Naive B cell (primary cell): Measurements from ENCODE around the gene BBS4. TPM values are rescaled to one million over a fixed set of nuclear protein-coding genes. Genes with fewer than 3 reads are reported as not detected.
"Not testable (repeated sequence)": the region's sequence is repeated elsewhere in the genome, so short reads cannot be mapped to it uniquely, and the experiment has no call there.

Experiments used
- ATAC-seq, 2 donors: fragments of 150-1000 bp; cut with Tn5 transposase; 2 replicates each; pipeline ENCODE4 v1.10.0; 2021; ENCODE audit warnings: low read depth in 2 of 2, mild to moderate bottlenecking in 2 of 2, moderate library complexity in 2 of 2
- DNase-seq: peaks from one replicate; pipeline ENCODE4 v3.0.0; 2022
- H3K27ac Mint-ChIP-seq, 6 donors: one replicate each; pipeline ENCODE4 v1.8.0; 2020 to 2022; ENCODE audit warnings: mild to moderate bottlenecking in 6 of 6, mixed read lengths in 6 of 6, moderate library complexity in 5 of 6, inconsistent platforms in 2 of 6
- H3K27me3 Mint-ChIP-seq, 3 donors: one replicate each; pipeline ENCODE4 v1.8.0; 2021 to 2022; ENCODE audit warnings: mixed read lengths in 3 of 3, mild to moderate bottlenecking in 1 of 3
- H3K36me3 Mint-ChIP-seq, 2 donors: one replicate each; pipeline ENCODE4 v1.8.0; 2020 to 2022; ENCODE audit warnings: mixed read lengths in 2 of 2, inconsistent platforms in 1 of 2, mild to moderate bottlenecking in 1 of 2
- H3K4me1 Mint-ChIP-seq, 3 donors: one replicate each; pipeline ENCODE4 v1.8.0; 2020 to 2022; ENCODE audit warnings: mixed read lengths in 3 of 3, inconsistent platforms in 1 of 3, mild to moderate bottlenecking in 1 of 3, moderate library complexity in 1 of 3
- H3K4me3 Mint-ChIP-seq, 8 donors: one replicate each; pipeline ENCODE4 v1.8.0; 2020 to 2022; ENCODE audit warnings: mild to moderate bottlenecking in 8 of 8, mixed read lengths in 8 of 8, moderate library complexity in 8 of 8, inconsistent platforms in 2 of 8
- H3K9me3 Mint-ChIP-seq, 7 donors: one replicate each; pipeline ENCODE4 v1.8.0; 2020 to 2022; ENCODE audit warnings: mixed read lengths in 7 of 7, mild to moderate bottlenecking in 5 of 7, inconsistent platforms in 2 of 7, moderate library complexity in 1 of 7
- polyA plus RNA-seq, 6 donors: library from polyadenylated mRNA; unstranded; fragments of 300-500 nt; fragmentation: Illumina TruSeq; gene quantifications; one replicate each; pipeline ENCODE4 v1.2.3, GENCODE V29; 2021; ENCODE audit warnings: low read depth in 6 of 6

The BBS4 gene
- polyA plus RNA-seq, 6 donors from 2014 or later: 11.4 to 14.9 (median 13.2) TPM

DNA sequence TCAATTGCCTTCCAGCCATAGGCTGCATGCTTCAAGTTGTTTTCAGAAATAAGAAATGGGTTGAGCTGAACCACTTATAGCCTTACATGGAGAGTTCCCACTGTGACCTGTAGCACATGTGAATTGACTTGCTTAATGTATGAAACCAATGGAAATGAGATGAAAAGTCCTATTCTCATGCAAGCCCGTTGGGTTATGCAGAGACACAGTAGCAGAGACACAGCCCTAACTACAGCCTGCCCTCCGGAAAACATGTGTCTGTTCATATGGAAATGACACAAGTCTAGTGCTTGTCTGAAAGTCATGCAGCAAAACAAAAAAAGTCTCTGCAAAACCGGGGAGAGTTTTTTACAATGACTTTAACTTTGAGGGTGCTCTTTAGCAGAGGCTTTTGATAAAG, 14.5 kb upstream of the BBS4 start:
- ATAC-seq: no peak
- Mint-ChIP-seq H3K9me3 (no peaks in the 10 kb centered on the region), H3K27ac (no peak overlapping the region), H3K36me3 (no peaks in the 10 kb centered on the region), H3K4me3 (no peak overlapping the region), H3K27me3 (peaks cover 8 to 21% (median 21%) of the 10 kb centered on the region in 3 donors), H3K4me1 (peaks cover 5 to 12% (median 7%) of the 10 kb centered on the region in 3 donors)
- DNase-seq: no peak

DNA sequence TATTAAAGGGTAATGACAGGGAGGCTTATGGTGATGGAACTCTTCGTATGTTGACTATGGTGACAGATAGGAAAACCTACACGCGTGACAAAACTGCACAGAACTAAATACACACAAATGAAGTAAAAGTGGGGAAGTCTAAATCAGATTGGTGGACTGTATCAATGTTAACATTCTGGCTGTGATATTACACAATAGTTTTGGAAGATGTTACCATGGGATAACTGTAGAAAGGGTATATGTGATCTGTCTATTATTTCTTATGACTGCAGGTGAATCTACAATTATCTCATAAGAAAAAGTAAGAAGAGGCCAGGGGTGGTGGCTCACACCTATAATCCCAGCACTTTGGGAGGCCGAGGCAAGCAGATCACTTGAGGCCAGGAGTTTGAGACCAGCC, 9.2 kb upstream of the BBS4 start:
- H3K4me1 Mint-ChIP-seq: no peaks in the 10 kb centered on the region
- H3K27ac Mint-ChIP-seq: peak overlapping the region in 1 of 6 donors; percentile 17
- no peaks in the 10 kb centered on the region for H3K9me3 Mint-ChIP-seq

DNA sequence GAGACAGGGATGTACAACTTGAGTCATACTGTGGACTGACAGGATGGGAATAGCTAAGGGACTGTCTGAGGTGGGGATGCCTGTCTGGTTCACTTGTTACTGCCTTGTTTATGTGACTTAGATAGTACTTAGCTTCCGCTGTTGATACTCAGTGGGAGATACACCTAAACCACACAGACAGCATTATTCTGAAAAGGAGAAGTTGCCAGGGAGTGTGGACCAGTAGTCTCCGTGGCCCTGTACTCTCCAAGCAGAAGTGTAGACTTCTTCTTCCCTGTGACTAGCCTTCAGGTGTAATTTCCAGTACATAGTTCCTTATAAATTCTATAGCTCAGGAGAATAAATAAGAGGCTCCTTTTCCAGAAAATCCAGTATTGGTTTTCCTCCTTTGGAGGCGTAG, 5.1 kb upstream of the BBS4 start:
- peaks cover 10 to 33% (median 24%) of the 10 kb centered on the region in 3 donors for H3K27me3 Mint-ChIP-seq
- peak overlapping the region in 1 of 6 donors; percentile 64 for H3K27ac Mint-ChIP-seq
- no peaks in the 10 kb centered on the region for H3K9me3 Mint-ChIP-seq
- ATAC-seq: peak; percentile 54 to 59
- peak overlapping the region in 1 of 8 donors; percentile 17 for H3K4me3 Mint-ChIP-seq
- H3K36me3 Mint-ChIP-seq: no peaks in the 10 kb centered on the region
- H3K4me1 Mint-ChIP-seq: peaks cover 6 to 8% (median 6%) of the 10 kb centered on the region in 3 donors
- DNase-seq: no peak

More for the DNA sequence above, 9.2 kb upstream of the BBS4 start:
- Mint-ChIP-seq H3K27me3 (peaks cover 12 to 41% (median 37%) of the 10 kb centered on the region in 3 donors), H3K4me3 (no peak overlapping the region), H3K36me3 (no peaks in the 10 kb centered on the region)
- no peak for DNase-seq
- ATAC-seq: no peak

DNA sequence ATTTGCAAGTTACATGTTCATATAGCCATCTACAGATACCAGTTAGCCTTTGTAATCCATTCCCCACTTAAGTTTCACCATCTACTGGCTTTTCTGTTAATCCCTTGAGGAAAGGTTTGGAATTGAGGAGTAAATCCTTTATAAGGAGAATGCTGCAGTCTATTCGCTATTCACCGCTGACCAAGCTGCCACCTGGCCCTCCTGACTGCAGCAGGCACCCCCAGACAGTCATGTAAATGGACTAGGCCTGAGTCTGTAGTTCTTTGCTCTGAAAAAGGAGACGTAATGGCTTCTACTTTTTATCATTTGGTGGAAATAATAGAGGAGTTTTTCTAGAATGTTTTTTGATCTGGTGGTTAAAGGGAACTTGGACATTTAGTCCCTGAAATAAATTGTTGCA, 3.2 kb upstream of the BBS4 start:
- peaks cover 14 to 18% (median 14%) of the 10 kb centered on the region in 3 donors for H3K4me1 Mint-ChIP-seq
- peak overlapping the region in 2 of 8 donors; percentile 47 to 73 for H3K4me3 Mint-ChIP-seq
- no peak for DNase-seq
- peaks cover 7 to 18% (median 14%) of the 10 kb centered on the region in 3 donors for H3K27me3 Mint-ChIP-seq
- H3K9me3 Mint-ChIP-seq: no peaks in the 10 kb centered on the region
- no peak overlapping the region for H3K27ac Mint-ChIP-seq
- no peaks in the 10 kb centered on the region for H3K36me3 Mint-ChIP-seq
- no peak for ATAC-seq

DNA sequence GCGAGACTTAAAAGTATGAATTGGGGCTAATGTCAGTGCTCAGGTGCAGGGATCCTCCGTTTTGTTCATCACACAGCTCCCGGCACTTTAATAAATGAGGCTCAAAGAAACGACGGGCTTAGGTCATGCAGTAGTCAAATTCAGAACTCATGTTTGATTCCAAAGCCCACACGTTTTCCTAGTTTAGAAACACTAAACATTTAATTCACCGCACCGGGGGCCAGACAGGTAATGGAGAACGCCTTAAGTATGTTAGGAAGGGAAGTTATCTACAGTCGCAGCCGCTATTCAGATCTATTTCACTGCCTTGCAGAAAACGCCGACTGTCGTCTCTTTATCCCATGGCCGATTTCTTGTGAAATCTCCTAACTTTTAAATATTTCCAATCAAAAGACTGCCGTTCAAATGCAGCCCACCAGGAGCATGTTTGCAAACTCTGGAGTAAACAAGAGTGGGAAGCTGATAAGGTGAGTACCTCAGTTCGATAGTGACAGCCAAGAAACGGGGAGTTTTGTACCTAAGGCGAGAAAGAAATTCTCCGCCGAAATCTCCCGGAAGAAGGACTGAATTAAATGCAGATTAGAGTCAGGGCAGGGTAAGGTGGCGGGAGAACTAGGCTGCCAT, 594 bp upstream of the BBS4 start:
- Mint-ChIP-seq H3K36me3 (no peaks in the 10 kb centered on the region), H3K27ac (peak overlapping the region; percentile 95 to 99 (median 98)), H3K27me3 (no peaks in the 10 kb centered on the region), H3K9me3 (no peaks in the 10 kb centered on the region), H3K4me1 (peaks cover 14 to 18% (median 14%) of the 10 kb centered on the region in 3 donors), H3K4me3 (peak overlapping the region; percentile 96 to 99 (median 98))
- DNase-seq: no peak
- no peak for ATAC-seq

DNA sequence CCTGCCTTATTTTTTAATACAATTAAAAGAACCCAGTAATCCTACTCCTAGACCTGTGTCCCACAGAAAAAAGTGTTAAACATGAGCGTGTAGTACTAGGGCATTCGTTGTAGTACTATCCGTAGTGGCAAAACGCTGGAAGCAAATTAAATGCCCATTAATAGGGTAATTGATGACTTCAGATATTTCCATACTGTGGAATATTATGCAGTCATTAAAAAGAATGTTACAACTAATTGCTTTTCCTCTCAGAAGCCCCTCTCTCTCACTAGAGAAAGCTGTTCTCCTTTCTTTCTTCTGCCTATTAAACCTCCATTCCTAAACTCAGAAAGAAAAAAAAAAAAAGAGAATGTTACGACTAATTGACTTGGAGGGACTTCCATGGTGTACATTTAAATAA, 2.7 kb downstream of the BBS4 start:
- H3K27ac Mint-ChIP-seq: peak overlapping the region in 1 of 6 donors; percentile 67
- no peaks in the 10 kb centered on the region for H3K36me3 Mint-ChIP-seq
- no peak for DNase-seq
- peaks cover 11 to 18% (median 14%) of the 10 kb centered on the region in 3 donors for H3K4me1 Mint-ChIP-seq
- ATAC-seq: no peak
- no peaks in the 10 kb centered on the region for H3K9me3 Mint-ChIP-seq
- H3K4me3 Mint-ChIP-seq: peak overlapping the region in 1 of 8 donors; percentile 53
- H3K27me3 Mint-ChIP-seq: no peaks in the 10 kb centered on the region

DNA sequence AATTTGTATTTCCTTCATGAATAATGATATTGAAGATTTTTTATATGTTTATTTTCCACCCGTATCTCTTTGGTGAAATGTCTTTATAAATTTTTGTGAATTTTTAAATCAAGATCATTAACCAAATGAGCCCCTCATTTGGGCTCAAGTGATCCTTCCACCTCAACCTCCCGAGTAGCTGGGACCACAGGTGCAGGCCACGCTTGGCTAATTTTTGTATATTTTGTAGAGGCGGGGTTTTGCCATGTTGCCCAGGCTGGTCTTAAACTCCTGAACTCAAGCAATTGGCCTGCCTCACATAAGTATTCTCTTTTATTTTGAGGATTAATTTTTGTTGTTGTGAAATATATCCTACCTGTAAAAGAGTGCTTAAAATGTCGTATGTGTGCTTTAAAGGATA, 4.9 kb downstream of the BBS4 start:
- Mint-ChIP-seq H3K4me3 (no peak overlapping the region), H3K4me1 (peaks cover 8 to 11% (median 9%) of the 10 kb centered on the region in 3 donors), H3K27me3 (no peaks in the 10 kb centered on the region), H3K27ac (no peak overlapping the region), H3K36me3 (no peaks in the 10 kb centered on the region), H3K9me3 (no peaks in the 10 kb centered on the region)
- ATAC-seq (no peak), DNase-seq (no peak)

DNA sequence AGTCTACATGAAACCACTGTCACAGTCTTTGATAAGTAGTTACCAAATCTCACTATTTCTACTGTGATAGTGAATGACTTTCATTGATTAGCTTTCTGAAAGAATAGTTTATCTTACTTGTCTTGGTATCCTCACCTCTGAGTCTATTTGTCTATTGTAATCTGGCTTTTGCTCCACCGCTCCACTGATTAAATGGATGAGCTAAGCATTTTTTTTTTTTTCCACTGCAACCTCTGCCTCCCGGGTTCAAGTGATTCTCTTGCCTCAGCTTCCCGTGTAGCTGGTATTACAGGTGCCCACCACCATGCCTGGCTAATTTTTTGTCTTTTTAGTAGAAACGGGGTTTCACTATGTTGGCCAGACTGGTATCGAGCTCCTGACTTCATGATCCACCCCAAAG, 12.9 kb downstream of the BBS4 start:
- no peak for ATAC-seq
- Mint-ChIP-seq H3K4me1 (peaks cover 0 to 6% (median 3%) of the 10 kb centered on the region in 3 donors), H3K27ac (peak overlapping the region in 1 of 6 donors; percentile 90), H3K27me3 (no peaks in the 10 kb centered on the region), H3K4me3 (no peak overlapping the region), H3K36me3 (no peaks in the 10 kb centered on the region), H3K9me3 (no peaks in the 10 kb centered on the region)
- DNase-seq: no peak

DNA sequence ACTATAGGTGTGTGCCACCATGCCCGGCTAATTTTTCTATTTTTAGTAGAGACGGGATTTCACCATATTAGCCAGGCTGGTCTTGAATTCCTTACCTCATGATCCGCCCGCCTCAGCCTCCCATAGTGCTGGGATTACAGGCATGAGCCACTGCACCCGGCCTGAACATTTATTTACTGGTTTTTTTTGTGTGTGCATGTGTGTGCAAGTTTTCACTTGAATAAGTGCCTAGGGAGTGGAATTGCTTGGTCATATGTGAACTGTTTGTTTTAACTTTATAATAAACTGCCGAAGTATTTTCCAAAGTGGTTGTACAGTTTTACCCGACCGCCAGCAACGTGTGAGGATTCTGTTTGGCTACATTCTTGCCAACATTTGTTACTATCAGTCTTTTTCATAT, 14.1 kb downstream of the BBS4 start:
- Mint-ChIP-seq H3K27me3 (no peaks in the 10 kb centered on the region), H3K27ac (no peak overlapping the region), H3K9me3 (no peaks in the 10 kb centered on the region), H3K36me3 (no peaks in the 10 kb centered on the region), H3K4me3 (no peak overlapping the region), H3K4me1 (peaks cover 0 to 6% (median 3%) of the 10 kb centered on the region in 3 donors)
- DNase-seq (no peak), ATAC-seq (no peak)

DNA sequence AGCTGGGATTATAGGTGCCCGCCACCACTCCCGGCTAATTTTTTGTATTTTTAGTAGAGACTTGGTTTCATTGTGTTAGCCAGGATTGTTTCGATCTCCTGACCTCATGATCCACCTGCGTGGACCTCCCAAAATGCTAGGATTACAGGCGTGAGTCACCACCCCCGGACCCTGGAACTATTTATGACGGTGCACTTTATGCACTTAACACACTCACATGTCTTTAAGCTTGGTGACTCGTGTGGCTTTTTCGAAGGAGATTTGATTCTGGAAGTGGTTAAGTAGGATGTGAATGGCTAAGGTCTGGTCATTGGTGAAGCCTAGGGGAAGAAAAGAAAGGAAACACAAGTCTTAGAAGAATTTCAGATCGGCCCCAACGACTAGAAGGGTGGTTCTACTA, 20.3 kb downstream of the BBS4 start:
- no peak for DNase-seq
- Mint-ChIP-seq H3K4me3 (no peak overlapping the region), H3K36me3 (peaks cover 0 to 12% of the 10 kb centered on the region in 2 donors), H3K27ac (peak overlapping the region in 1 of 6 donors; percentile 47), H3K4me1 (peaks cover 0 to 6% (median 5%) of the 10 kb centered on the region in 3 donors), H3K27me3 (no peaks in the 10 kb centered on the region), H3K9me3 (no peaks in the 10 kb centered on the region)
- ATAC-seq: no peak

DNA sequence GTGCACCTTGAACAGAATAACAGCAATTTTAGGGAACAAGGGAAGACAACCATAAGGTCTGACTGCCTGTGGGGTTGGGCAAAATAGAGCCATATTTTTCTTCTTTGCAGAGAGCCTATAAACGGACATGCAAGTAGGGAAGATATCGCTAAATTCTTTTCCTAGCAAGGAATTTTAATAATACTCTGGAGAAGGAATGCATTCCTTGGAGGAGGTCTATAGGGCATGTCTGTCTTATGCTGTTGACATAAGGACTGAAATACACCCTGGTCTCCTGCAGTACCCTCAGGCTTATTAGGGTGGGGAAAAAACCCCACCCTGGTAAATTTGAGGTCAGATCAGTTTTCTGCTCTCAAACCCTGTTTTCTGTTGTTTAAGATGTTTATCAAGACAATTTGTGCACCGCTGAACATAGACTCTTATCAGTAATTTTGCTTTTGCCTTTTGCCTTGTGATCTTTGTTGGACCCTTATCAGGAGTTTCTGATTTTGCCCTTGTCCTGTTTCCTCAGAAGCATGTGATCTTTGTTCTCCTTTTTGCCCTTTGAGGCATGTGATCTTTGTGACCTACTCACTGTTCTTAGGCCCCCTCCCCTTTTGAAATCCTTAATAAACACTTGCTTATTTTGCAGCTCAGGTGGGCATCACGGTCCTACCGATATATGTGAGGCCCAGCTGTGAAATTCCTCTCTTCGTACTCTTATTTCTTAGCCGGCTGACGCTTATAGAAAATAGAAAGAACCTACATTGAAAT, 22.7 kb downstream of the BBS4 start:
- Mint-ChIP-seq H3K36me3 (peaks cover 0 to 12% of the 10 kb centered on the region in 2 donors), H3K27ac (peak overlapping the region in 1 of 6 donors; percentile 27)
- DNase-seq, H3K9me3 Mint-ChIP-seq, H3K4me1 Mint-ChIP-seq, H3K27me3 Mint-ChIP-seq, H3K4me3 Mint-ChIP-seq, ATAC-seq: not testable (repeated sequence)

DNA sequence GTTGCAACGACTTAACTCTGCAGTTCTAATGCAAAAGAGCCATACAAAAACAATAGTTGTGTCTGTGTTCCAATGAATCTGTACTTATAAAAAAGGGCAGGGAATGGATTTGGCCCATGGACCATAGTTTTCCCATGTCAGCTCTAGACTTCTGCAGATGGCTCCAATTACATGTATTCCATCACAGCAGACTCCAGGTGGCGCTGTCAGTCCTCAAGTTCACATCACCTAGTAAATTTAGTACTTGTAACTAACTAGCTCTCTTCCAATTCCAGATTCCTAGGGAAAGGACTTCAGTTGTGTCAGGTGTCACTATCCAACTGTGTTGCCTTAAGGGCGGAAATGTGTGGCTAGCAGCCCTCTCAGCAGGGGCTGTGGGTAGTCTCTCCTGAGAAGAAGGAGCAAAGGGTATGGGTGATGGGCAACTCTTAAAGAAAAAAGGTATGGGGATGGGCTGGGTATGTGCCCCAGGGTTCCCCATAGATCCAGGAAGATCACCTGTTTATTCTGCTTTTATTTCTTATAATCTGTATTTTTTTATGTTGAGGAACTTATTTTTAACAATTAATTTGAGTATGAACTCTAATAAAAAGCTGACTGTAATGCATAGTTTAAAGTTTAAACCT, 36.2 kb downstream of the BBS4 start:
- Mint-ChIP-seq H3K27me3 (no peaks in the 10 kb centered on the region), H3K4me1 (peaks cover 0 to 3% (median 0%) of the 10 kb centered on the region in 3 donors), H3K4me3 (no peak overlapping the region), H3K27ac (no peak overlapping the region), H3K36me3 (peaks cover 16 to 17% of the 10 kb centered on the region in 2 donors), H3K9me3 (no peaks in the 10 kb centered on the region)
- ATAC-seq: no peak
- DNase-seq: peak; percentile 30

DNA sequence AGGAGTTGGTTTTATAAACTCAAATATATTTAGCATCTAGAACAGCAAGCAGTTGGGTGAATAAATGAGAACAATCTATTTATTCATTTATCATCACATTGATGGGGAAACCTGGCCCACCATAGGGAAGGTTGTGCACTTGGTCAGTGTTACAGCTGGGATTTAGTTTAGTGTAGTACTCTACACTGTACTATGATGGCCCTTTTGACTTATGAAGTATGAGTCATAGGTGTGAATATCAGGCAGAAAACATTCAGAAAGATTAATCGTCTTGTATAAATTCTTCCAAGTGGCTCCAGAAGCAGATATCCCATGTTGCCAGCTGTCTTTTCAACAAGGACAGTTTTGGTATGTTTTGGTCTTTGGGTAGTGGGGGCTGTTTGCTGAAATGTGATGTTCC, 38.0 kb downstream of the BBS4 start:
- Mint-ChIP-seq H3K4me3 (no peak overlapping the region), H3K27me3 (no peaks in the 10 kb centered on the region), H3K36me3 (peaks cover 0 to 4% of the 10 kb centered on the region in 2 donors), H3K9me3 (no peaks in the 10 kb centered on the region), H3K27ac (no peak overlapping the region), H3K4me1 (peaks cover 0 to 3% (median 1%) of the 10 kb centered on the region in 3 donors)
- DNase-seq (no peak), ATAC-seq (no peak)
